ENCODE results near the gene INTS6. TPM values are rescaled to one million over a fixed set of nuclear protein-coding genes. Genes with fewer than 3 reads are reported as not detected.

INTS6 gene
- total RNA-seq, 1 donor from 2014 or later = 36.4 TPM

DNA sequence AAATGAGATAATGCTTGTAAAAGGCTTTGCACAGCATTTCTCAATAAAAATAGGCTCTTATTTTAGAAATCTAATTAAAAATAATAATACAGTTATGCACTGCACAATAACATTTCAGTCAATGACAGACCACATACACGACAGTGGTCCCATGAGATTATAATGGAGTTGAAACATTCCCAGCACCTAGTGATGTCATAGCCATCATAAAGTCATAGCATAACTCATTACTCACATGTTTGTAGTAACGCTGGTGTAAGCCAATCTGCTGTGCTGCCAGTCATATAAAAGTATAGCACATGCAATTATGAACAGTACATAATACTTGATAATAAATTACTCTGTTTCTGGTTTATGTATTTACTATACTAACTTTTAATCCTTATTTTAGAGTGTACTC lies 126.1 kb downstream of the INTS6 start:
- H3K27me3 Mint-ChIP-seq (ENCODE audit: unreplicated experiment) = peaks cover 5% of the 10 kb centered on the region
- TF ChIP-seq, protein P1, sequence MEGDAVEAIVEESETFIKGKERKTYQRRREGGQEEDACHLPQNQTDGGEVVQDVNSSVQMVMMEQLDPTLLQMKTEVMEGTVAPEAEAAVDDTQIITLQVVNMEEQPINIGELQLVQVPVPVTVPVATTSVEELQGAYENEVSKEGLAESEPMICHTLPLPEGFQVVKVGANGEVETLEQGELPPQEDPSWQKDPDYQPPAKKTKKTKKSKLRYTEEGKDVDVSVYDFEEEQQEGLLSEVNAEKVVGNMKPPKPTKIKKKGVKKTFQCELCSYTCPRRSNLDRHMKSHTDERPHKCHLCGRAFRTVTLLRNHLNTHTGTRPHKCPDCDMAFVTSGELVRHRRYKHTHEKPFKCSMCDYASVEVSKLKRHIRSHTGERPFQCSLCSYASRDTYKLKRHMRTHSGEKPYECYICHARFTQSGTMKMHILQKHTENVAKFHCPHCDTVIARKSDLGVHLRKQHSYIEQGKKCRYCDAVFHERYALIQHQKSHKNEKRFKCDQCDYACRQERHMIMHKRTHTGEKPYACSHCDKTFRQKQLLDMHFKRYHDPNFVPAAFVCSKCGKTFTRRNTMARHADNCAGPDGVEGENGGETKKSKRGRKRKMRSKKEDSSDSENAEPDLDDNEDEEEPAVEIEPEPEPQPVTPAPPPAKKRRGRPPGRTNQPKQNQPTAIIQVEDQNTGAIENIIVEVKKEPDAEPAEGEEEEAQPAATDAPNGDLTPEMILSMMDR (IDR thresholded peaks at IDR 0.05) = no peak
- no peaks in the 10 kb centered on the region for H3K36me3 Mint-ChIP-seq (ENCODE audit: unreplicated experiment)
- no peak overlapping the region for H3K27ac Mint-ChIP-seq (ENCODE audit: unreplicated experiment)
- no peaks in the 10 kb centered on the region for H3K9me3 Mint-ChIP-seq (ENCODE audit: unreplicated experiment)
- no peaks in the 10 kb centered on the region for H3K4me1 Mint-ChIP-seq (ENCODE audit: unreplicated experiment)
- H3K4me3 Mint-ChIP-seq (ENCODE audit: unreplicated experiment) = no peak overlapping the region
- no peak for DNase-seq (ENCODE audit: extremely low spot score, unreplicated experiment)

DNA sequence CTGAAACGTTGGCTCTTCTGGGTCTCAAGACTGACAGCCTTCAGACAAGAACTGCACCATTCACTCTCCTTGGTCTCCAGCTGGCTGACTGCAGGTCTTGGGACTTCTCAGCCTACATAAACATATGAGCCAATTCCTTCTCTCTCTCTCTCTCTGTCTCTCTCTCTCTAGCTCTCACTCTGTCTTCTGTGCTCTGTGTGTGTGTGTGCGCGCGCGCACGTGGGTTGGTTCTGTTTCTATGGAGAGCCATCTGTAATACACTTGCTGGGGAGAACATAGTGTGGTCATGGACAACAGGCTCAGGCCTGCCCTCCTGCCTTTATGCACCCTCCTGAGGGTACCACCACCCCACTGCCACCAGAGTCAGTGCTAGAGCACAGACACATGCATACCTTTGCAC lies 127.0 kb downstream of the INTS6 start:
- peaks cover 2% of the 10 kb centered on the region for H3K27me3 Mint-ChIP-seq (ENCODE audit: unreplicated experiment)
- no peak overlapping the region for H3K4me3 Mint-ChIP-seq (ENCODE audit: unreplicated experiment)
- no peak overlapping the region for H3K27ac Mint-ChIP-seq (ENCODE audit: unreplicated experiment)
- no peak for DNase-seq (ENCODE audit: extremely low spot score, unreplicated experiment)
- no peaks in the 10 kb centered on the region for H3K36me3 Mint-ChIP-seq (ENCODE audit: unreplicated experiment)
- no peaks in the 10 kb centered on the region for H3K9me3 Mint-ChIP-seq (ENCODE audit: unreplicated experiment)
- TF ChIP-seq, protein P1 (IDR thresholded peaks at IDR 0.05) = no peak
- H3K4me1 Mint-ChIP-seq (ENCODE audit: unreplicated experiment) = peaks cover 2% of the 10 kb centered on the region

DNA sequence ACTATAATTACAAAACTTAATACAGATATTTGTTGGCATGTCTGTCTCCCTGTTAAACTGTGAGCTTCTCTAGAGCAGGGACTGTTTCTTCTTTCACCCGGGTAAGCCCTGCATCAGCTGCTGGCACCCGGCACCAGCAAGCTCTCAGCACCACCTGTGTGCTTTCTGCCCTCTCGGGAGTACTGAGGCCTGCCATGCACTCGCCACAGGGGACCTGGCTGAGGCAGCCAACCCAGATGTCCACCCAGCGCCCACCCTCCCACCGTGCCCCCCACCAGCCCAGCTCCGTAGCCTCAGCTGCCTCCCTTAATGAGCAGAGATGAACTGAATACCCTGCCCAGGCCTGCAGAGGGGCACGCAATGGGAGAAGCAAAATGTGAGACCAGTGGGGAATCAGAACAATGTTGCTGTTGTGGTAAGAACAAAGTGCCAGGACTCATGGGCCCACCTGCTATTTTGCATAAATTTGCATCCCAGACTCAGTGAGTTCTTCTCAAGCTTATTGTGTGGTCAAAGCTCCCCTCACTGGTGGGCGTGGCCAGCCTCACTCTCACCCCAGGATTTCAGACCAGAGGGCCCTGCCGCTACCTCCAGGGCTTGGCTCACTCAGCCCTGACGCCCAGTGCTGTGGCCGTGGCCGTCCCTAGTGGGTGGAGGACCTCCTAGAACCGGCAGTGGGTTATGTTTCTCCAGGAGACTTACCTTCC lies 128.0 kb downstream of the INTS6 start:
- no peak overlapping the region for H3K27ac Mint-ChIP-seq (ENCODE audit: unreplicated experiment)
- no peaks in the 10 kb centered on the region for H3K36me3 Mint-ChIP-seq (ENCODE audit: unreplicated experiment)
- no peaks in the 10 kb centered on the region for H3K9me3 Mint-ChIP-seq (ENCODE audit: unreplicated experiment)
- H3K4me1 Mint-ChIP-seq (ENCODE audit: unreplicated experiment) = peaks cover 2% of the 10 kb centered on the region
- DNase-seq (ENCODE audit: extremely low spot score, unreplicated experiment) = no peak
- TF ChIP-seq, protein P1 (IDR thresholded peaks at IDR 0.05) = no peak
- no peak overlapping the region for H3K4me3 Mint-ChIP-seq (ENCODE audit: unreplicated experiment)
- H3K27me3 Mint-ChIP-seq (ENCODE audit: unreplicated experiment) = peaks cover 2% of the 10 kb centered on the region

DNA sequence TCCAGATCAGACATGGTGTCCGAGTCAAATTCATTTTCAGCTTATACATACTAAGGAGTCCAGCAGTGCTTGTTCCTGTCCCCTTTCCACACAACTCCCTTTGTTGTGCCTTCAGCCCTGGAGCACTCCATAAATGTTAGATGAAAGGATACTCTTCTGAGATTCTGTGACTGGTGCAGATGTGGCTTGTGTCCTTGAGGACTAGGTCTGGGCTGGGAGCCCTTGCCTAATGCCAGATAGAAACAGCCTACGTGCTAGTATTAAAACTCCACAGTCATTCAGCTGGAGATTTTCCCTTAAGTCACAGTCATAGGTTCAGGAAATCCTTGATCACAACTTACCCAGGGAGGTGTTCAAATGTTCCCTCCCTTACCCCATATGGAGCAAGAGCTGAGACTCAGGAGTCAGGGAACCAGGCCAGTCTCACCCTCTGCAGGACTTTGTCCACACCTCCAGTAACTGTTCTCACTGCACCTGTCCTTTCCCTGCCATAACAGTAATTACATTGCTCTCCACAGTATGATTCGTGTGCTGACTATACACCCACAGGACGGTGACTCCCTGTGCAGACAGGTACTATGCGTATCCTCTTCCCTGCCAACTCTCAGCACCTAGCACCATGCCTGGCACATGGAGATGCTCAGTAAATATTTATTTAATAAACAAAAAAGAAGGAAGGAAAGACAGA lies 128.9 kb downstream of the INTS6 start:
- no peak for DNase-seq (ENCODE audit: extremely low spot score, unreplicated experiment)
- H3K27ac Mint-ChIP-seq (ENCODE audit: unreplicated experiment) = no peak overlapping the region
- TF ChIP-seq, protein P1 (IDR thresholded peaks at IDR 0.05) = no peak
- H3K27me3 Mint-ChIP-seq (ENCODE audit: unreplicated experiment) = peaks cover 2% of the 10 kb centered on the region
- H3K9me3 Mint-ChIP-seq (ENCODE audit: unreplicated experiment) = no peaks in the 10 kb centered on the region
- no peaks in the 10 kb centered on the region for H3K36me3 Mint-ChIP-seq (ENCODE audit: unreplicated experiment)
- H3K4me3 Mint-ChIP-seq (ENCODE audit: unreplicated experiment) = no peak overlapping the region
- peaks cover 2% of the 10 kb centered on the region for H3K4me1 Mint-ChIP-seq (ENCODE audit: unreplicated experiment)

DNA sequence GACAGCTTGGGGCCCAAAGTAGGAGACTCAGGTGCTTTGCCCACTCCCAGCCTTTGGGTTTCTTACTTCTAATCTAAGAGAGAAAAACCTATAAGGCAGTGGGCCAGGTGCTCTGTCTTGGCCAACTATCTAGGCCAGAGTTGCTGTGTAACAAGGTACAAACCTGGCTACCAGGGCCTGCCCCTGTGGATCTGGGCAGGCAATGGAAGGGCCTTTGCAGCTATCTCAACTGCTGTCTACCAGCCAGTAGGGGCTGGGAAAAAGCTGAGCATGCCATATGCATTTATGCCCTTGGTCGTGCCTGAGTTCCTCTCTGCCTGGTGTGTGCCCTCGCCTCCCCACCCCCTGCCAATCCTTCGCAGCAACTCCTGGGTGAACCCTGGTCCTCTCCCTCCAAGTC lies 130.0 kb downstream of the INTS6 start:
- Mint-ChIP-seq H3K27me3 (ENCODE audit: unreplicated experiment) (peaks cover 2% of the 10 kb centered on the region), H3K9me3 (ENCODE audit: unreplicated experiment) (no peaks in the 10 kb centered on the region), H3K4me3 (ENCODE audit: unreplicated experiment) (no peak overlapping the region), H3K27ac (ENCODE audit: unreplicated experiment) (no peak overlapping the region), H3K4me1 (ENCODE audit: unreplicated experiment) (peaks cover 2% of the 10 kb centered on the region), H3K36me3 (ENCODE audit: unreplicated experiment) (no peaks in the 10 kb centered on the region)
- no peak for DNase-seq (ENCODE audit: extremely low spot score, unreplicated experiment)
- TF ChIP-seq, protein P1 (IDR thresholded peaks at IDR 0.05) = no peak

Measured in osteocyte (in vitro differentiated cells).